ENCODE measurements around the gene RSL1D1.
A peak's percentile ranks its signal among the peaks of the same experiment; 100 is the strongest.
"Not testable (repeated sequence)": the region's sequence is repeated elsewhere in the genome, so short reads cannot be mapped to it uniquely, and the experiment has no call there.

The RSL1D1 gene

GRCh38 chr16:11796227-11797165 lies 54.8 kb downstream of the RSL1D1 start:
- no peak for DNase-seq

DNA sequence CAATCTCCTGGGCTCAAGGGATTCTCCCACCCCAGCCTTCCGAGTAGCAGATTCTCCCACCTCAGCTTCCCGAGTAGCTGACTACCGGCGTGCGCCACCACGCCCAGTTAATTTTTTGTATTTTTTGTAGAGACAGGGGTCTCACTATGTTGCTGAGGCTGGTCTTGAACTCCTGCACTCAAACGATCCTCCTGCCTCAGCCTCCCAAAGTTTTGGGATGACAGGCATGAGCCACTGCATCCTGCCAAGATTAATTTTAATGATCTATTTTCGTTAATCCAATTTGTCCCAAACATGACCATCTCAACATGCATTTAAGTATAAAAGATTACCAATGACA lies 55.5 kb downstream of the RSL1D1 start:
- no peak for DNase-seq

GRCh38 chr16:11794996-11795886 lies 56.1 kb downstream of the RSL1D1 start:
- DNase-seq: no peak

- DNase-seq: no peak
Measured at GRCh38 chr16:11794447-11794846, 56.9 kb downstream of the RSL1D1 start.

- DNase-seq: no peak
Measured at GRCh38 chr16:11793840-11794239, 57.5 kb downstream of the RSL1D1 start.

DNA sequence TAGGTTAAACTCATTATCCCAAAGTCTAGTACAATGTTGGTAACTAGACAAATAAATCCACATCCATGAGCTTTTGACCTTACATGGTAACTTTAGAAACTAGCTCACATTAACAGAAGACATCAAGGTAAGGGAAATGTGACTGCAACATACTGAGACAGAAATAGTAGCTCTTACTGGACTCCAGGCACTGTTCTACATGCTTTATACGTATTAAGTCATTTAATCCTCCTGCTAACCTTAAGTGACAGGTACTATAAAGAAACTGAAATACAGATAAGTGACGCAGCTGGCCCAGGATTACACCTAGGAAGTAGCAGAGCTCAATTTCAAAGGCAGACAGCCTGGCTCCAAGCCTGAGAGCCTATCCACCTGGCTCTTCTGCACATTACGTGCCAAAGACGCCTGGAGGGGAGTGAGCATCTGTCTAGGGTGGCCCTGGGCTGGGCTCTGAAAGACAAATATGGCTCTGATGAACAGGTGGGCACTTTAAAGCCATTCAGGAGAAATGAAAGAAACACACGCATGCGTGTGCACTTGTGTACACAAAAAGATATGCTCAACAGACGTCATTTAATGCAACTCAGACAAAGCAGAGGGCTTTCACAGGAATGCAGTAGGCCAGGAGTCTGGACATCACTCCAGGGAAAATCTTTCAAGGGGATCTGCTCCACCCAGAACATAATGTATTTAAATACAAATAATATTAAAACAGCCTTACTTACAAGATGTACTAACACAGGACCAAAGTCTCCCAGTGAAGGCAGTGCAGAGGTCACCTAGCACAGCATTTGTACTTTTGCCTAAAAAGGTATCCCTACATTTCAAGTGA lies 58.7 kb downstream of the RSL1D1 start:
- peak; percentile 90 for DNase-seq

DNA sequence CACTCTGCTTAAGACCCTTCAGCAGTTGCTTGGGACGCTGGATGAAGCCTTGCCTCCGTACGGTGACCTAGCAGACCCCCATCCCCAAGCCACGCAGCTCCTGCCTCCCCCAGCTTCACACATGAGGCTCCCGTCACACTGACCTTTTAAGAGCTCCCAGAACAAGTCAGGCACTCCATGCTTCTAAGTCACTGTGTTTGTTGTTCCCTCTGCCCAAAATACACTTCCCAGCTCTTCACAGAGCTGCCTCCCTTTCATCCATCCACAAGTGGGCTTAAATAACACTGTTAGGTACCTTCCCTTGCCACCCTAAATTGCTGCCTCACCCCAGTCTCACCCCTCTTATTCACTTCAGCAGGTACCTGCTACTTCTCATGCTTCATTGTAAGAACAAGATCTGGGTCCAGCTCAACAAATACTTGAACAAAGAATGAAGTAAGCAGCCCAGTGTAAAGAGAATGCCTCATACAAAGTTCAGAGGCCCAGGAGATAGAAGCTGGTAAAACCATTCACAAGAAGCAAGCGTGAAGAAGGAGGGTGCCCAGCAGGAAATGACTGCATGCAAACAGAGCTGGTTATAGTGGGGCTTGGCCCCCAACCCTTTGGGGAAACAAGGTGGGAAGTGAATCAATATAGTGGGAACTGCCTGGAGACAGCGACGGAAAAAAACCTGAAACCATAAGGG lies 60.1 kb downstream of the RSL1D1 start:
- no peak for DNase-seq

DNA sequence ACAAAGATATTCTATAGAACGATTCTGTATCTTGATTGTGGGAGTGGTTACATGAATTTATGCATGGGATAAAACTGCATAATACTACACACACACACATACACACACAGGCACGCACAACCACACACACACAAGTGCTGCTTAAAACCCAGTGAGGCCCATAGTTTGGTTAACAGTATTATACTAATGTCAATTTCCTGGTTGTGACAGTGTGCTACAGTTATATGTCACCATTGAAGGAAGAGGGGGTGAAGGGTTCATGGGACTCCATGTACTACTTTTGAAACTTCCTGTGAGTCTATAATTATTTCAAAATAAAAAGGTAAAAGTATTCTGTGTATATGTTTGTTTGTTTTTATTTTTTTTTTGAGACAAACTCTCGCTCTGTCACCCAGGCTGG lies 62.4 kb downstream of the RSL1D1 start:
- no peak for DNase-seq

GRCh38 chr16:11784980-11785599 lies 66.3 kb downstream of the RSL1D1 start:
- not testable (repeated sequence) for DNase-seq

GRCh38 chr16:11784381-11784780 lies 67.0 kb downstream of the RSL1D1 start:
- not testable (repeated sequence) for DNase-seq

GRCh38 chr16:11784038-11784369 lies 67.3 kb downstream of the RSL1D1 start:
- no peak for DNase-seq

Measured in NCI-H2081 treated with DMSO at 0.1 percent for 48 hours (cell line).